HepG2 (cell line): ENCODE measurements around the gene GLB1L. TPM values are rescaled to one million over a fixed set of nuclear protein-coding genes. Genes with fewer than 3 reads are reported as not detected.

Experiments
- DR1 ChIP-seq: sonication (generic); formaldehyde crosslinking; IDR thresholded peaks from 2 replicates; pipeline ENCODE4 v1.8.0; 2021; ENCODE audit warnings: mild to moderate bottlenecking, missing genetic modification reagents, inconsistent platforms
- HIC2 ChIP-seq: sonication (generic); formaldehyde crosslinking; IDR thresholded peaks from 2 replicates; pipeline ENCODE4 v1.9.0; 2022; ENCODE audit warnings: low read depth, missing genetic modification reagents
- LCORL ChIP-seq, 2 experiments: fragments of 450-650 bp in 1 of 2; sonication (generic) in 1 of 2; formaldehyde crosslinking in 1 of 2; IDR thresholded peaks; 2 replicates each; pipeline versions ENCODE4 v1.5.0 to v1.6.1; 2017 to 2020; ENCODE audit warnings: antibody characterized with exemption in 1 of 2, missing genetic modification reagents in 1 of 2
- NR2F6 ChIP-seq, 2 experiments: IDR thresholded peaks; 2 replicates each; pipeline ENCODE4 v1.6.1; 2016; ENCODE audit warnings: antibody characterized with exemption in 1 of 2, mild to moderate bottlenecking in 1 of 2
- SP5 ChIP-seq: IDR thresholded peaks from 2 replicates; pipeline ENCODE4 v1.6.1; 2016; ENCODE audit warnings: low read depth, borderline replicate concordance
- TBX2 ChIP-seq: sonication (generic); formaldehyde crosslinking; IDR thresholded peaks from 2 replicates; pipeline ENCODE4 v1.5.0; 2020; ENCODE audit warnings: missing genetic modification reagents, mild to moderate bottlenecking, borderline replicate concordance
- ZNF12 ChIP-seq: sonication (generic); formaldehyde crosslinking; IDR thresholded peaks from 2 replicates; pipeline ENCODE4 v1.5.0; 2020; ENCODE audit warnings: missing genetic modification reagents
- ZNF251 ChIP-seq: sonication (generic); formaldehyde crosslinking; IDR thresholded peaks from 2 replicates; pipeline ENCODE4 v1.9.0; 2021; ENCODE audit warnings: mild to moderate bottlenecking, missing genetic modification reagents
- ZNF557 ChIP-seq: sonication (generic); formaldehyde crosslinking; IDR thresholded peaks from 2 replicates; pipeline ENCODE4 v1.4.0; 2020; ENCODE audit warnings: missing genetic modification reagents
- ZNF615 ChIP-seq: sonication (generic); formaldehyde crosslinking; IDR thresholded peaks from 2 replicates; pipeline ENCODE4 v1.5.0; 2020; ENCODE audit warnings: mild to moderate bottlenecking, missing genetic modification reagents, borderline replicate concordance
- polyA plus RNA-seq, 8 experiments: library from polyadenylated mRNA; depleted of rRNA in 3 of 8; stranded (reverse) in 7 of 8; unstranded in 1 of 8; fragments of >200 nt; fragmentation: Illumina TruSeq in 4 of 8; extraction: Trizol in 4 of 8; gene quantifications; 2 replicates each; pipeline versions ENCODE4 v1.2.1 to v1.2.3, GENCODE V29; 2011 to 2016; ENCODE audit warnings: low read depth in 4 of 8, missing spikeins in 1 of 8, mixed read lengths in 1 of 8; ENCODE audit not compliant: insufficient read depth in 1 of 8
- total RNA-seq, 5 experiments: library from RNA; depleted of rRNA; stranded (reverse); fragments of >200 nt; fragmentation: Illumina TruSeq; extraction: Trizol; gene quantifications; 2 replicates each; pipeline ENCODE4 v1.2.3, GENCODE V29; 2016; ENCODE audit warnings: low read depth in 1 of 5
- TF ChIP-seq, protein P1 (sequence below): sonication (generic); formaldehyde crosslinking; IDR thresholded peaks from 2 replicates; pipeline ENCODE4 v1.5.0; 2020; ENCODE audit warnings: missing genetic modification reagents, mild to moderate bottlenecking, borderline replicate concordance
- TF ChIP-seq, protein P2 (sequence below): sonication (generic); formaldehyde crosslinking; IDR thresholded peaks from 2 replicates; pipeline ENCODE4 v1.5.0; 2020; ENCODE audit warnings: mild to moderate bottlenecking, missing genetic modification reagents
- TF ChIP-seq, protein P3 (sequence below): sonication (generic); formaldehyde crosslinking; IDR thresholded peaks from 2 replicates; pipeline ENCODE4 v1.5.0; 2020; ENCODE audit warnings: mild to moderate bottlenecking, missing genetic modification reagents, borderline replicate concordance
- TF ChIP-seq, protein P4 (sequence below): sonication (generic); formaldehyde crosslinking; IDR thresholded peaks from 2 replicates; pipeline ENCODE4 v1.5.1; 2020; ENCODE audit warnings: missing genetic modification reagents, mild to moderate bottlenecking, borderline replicate concordance

GLB1L gene
- total and polyA plus RNA-seq, 2 of the 13 experiments (the other 11 are each of a cell fraction or from before 2014, with no cell fraction given), result 6.8 to 7.3 TPM

GRCh38 chr2:219279151-219279915 is 34.1 kb upstream of the GLB1L start, which contains the start of gene DNAJB2 (continued):
- no peak for TF ChIP-seq HIC2 (CRISPR knock-in tag)
- TF ChIP-seq, protein P1, sequence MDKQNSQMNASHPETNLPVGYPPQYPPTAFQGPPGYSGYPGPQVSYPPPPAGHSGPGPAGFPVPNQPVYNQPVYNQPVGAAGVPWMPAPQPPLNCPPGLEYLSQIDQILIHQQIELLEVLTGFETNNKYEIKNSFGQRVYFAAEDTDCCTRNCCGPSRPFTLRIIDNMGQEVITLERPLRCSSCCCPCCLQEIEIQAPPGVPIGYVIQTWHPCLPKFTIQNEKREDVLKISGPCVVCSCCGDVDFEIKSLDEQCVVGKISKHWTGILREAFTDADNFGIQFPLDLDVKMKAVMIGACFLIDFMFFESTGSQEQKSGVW (CRISPR knock-in tag), result 0 out of 2 replicates have a peak, but pooled peaks have one; percentile 65
- TF ChIP-seq, protein P2, sequence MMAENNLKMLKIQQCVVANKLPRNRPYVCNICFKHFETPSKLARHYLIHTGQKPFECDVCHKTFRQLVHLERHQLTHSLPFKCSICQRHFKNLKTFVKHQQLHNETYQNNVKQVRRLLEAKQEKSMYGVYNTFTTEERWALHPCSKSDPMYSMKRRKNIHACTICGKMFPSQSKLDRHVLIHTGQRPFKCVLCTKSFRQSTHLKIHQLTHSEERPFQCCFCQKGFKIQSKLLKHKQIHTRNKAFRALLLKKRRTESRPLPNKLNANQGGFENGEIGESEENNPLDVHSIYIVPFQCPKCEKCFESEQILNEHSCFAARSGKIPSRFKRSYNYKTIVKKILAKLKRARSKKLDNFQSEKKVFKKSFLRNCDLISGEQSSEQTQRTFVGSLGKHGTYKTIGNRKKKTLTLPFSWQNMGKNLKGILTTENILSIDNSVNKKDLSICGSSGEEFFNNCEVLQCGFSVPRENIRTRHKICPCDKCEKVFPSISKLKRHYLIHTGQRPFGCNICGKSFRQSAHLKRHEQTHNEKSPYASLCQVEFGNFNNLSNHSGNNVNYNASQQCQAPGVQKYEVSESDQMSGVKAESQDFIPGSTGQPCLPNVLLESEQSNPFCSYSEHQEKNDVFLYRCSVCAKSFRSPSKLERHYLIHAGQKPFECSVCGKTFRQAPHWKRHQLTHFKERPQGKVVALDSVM (CRISPR knock-in tag), result peak; percentile 50; the same call in 1 of the 2 replicates
- no peak for TF ChIP-seq NR2F6 (IDR thresholded peaks at IDR 0.05)
- peak; percentile 21; the same call in 1 of the 2 replicates for TF ChIP-seq NR2F6 (CRISPR knock-in tag; IDR thresholded peaks at IDR 0.05)
- TF ChIP-seq ZNF615 (CRISPR knock-in tag), result no peak
- TF ChIP-seq DR1 (CRISPR knock-in tag), result peak; percentile 84
- no peak; the same call in 1 of the 2 replicates for TF ChIP-seq ZNF251 (CRISPR knock-in tag)
- 0 out of 2 replicates have a peak, but pooled peaks have one; percentile 62 for TF ChIP-seq ZNF557 (CRISPR knock-in tag)
- peak; percentile 96 for TF ChIP-seq SP5 (CRISPR knock-in tag)
- TF ChIP-seq ZNF12, result no peak
- TF ChIP-seq LCORL (IDR thresholded peaks at IDR 0.05), result no peak
- TF ChIP-seq LCORL (CRISPR knock-in tag; IDR thresholded peaks at IDR 0.05), result peak; percentile 92
- TF ChIP-seq, protein P3, sequence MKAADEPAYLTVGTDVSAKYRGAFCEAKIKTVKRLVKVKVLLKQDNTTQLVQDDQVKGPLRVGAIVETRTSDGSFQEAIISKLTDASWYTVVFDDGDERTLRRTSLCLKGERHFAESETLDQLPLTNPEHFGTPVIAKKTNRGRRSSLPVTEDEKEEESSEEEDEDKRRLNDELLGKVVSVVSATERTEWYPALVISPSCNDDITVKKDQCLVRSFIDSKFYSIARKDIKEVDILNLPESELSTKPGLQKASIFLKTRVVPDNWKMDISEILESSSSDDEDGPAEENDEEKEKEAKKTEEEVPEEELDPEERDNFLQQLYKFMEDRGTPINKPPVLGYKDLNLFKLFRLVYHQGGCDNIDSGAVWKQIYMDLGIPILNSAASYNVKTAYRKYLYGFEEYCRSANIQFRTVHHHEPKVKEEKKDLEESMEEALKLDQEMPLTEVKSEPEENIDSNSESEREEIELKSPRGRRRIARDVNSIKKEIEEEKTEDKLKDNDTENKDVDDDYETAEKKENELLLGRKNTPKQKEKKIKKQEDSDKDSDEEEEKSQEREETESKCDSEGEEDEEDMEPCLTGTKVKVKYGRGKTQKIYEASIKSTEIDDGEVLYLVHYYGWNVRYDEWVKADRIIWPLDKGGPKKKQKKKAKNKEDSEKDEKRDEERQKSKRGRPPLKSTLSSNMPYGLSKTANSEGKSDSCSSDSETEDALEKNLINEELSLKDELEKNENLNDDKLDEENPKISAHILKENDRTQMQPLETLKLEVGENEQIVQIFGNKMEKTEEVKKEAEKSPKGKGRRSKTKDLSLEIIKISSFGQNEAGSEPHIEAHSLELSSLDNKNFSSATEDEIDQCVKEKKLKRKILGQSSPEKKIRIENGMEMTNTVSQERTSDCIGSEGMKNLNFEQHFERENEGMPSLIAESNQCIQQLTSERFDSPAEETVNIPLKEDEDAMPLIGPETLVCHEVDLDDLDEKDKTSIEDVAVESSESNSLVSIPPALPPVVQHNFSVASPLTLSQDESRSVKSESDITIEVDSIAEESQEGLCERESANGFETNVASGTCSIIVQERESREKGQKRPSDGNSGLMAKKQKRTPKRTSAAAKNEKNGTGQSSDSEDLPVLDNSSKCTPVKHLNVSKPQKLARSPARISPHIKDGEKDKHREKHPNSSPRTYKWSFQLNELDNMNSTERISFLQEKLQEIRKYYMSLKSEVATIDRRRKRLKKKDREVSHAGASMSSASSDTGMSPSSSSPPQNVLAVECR (CRISPR knock-in tag), result peak; percentile 91; the same call in 1 of the 2 replicates
- TF ChIP-seq TBX2 (CRISPR knock-in tag), result peak; percentile 80; the same call in 1 of the 2 replicates
- TF ChIP-seq, protein P4, sequence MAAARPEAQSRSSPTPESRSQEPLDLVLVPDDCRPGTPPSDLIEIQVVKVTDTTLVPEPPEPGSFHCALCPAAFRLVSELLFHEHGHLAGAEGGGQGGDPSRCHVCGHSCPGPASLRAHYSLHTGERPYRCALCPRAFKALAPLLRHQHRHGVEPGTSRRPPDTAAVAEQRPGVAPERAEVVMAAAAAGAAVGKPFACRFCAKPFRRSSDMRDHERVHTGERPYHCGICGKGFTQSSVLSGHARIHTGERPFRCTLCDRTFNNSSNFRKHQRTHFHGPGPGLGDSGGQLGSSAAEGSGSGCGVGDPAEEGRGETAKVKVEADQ (CRISPR knock-in tag), result no peak
